Fibroblast of gingiva (primary cell): Measurements from ENCODE around the gene TXLNA.

ENCODE experiments used
- DNase-seq: peaks from one replicate; pipeline ENCODE4 v3.0.0-alpha.2; 2011; ENCODE audit warnings: low read depth

TXLNA gene

DNA sequence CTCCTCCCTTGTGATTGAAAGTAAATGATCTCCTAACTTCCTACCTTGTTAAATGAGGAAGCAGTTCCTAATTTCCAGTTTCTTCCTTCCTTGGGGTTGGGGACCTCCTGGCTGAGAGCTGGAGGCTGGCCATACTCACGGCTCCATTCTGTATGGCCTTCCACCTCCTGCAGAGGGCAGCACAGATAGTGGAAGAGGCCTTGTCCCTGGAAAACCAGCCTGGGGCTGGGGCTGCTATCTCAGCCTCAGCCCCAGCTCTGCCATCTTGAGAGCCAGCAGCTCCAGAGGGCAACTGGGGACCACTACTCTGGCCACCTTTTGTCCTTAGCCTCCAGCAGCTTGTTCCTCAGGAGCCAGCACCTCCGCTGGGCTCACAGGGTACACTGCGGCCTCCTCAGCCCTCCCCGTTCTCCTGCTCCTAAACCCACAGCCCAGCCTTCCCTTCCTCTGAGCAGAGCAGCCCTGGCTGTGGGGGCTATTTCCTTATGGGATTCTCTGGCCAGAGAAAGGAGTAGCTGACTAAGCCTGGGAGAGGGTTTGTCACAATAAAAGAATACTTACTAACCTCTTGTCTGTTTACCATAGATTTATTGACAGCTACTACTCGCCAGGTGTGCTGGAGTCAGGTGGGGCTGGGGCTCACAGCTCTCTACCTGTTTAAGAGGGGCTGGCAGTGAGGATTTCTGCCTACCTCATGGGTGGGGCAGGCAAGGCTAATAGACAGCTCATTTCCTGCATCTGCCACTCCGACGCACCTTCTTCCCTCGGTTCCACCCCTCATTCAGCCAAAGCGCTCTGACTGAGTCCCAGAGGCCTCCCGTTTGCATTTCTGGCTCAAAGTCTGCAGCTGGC is 36.4 kb downstream of the TXLNA start:
- peak; percentile 47 for DNase-seq

DNA sequence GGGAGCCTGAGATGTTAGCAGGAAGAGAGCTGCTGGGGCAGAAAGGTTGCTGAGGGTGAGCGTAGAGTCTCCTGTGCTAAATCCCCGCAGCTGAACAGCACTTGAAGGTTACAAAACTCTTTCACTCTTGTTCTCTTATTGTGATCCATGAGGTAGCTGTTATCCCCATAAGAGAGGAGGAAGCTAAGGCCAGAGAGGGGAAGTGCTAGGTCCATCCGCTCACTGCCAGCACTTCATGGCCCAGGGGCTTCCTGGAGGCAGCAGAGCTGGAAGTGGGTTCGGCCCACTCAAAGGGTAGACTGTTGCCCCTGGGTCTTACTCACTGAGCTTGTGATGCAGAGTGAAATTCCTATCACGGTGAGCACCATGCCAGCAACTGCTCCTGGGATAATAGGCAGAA is 37.1 kb downstream of the TXLNA start:
- DNase-seq, result no peak

DNA sequence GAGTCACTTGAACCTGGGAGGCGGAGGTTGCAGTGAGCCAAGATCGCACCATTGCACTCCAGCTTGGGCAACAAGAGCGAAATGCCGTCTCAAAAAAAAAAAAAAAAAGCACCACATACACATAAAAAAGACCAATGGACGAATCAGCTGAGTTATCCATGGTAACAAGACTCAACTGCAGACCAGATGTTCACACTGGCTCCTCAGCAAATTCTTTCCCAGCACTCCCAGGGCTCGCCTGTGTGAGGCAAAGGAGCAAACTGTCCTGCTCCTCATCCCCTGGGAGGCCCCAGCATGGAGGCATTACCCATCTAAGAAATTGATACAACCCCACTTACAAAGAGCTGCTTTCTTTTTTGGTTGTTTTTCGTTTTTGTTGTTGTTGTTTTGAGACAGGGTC is 39.5 kb downstream of the TXLNA start:
- peak; percentile 69 for DNase-seq

DNA sequence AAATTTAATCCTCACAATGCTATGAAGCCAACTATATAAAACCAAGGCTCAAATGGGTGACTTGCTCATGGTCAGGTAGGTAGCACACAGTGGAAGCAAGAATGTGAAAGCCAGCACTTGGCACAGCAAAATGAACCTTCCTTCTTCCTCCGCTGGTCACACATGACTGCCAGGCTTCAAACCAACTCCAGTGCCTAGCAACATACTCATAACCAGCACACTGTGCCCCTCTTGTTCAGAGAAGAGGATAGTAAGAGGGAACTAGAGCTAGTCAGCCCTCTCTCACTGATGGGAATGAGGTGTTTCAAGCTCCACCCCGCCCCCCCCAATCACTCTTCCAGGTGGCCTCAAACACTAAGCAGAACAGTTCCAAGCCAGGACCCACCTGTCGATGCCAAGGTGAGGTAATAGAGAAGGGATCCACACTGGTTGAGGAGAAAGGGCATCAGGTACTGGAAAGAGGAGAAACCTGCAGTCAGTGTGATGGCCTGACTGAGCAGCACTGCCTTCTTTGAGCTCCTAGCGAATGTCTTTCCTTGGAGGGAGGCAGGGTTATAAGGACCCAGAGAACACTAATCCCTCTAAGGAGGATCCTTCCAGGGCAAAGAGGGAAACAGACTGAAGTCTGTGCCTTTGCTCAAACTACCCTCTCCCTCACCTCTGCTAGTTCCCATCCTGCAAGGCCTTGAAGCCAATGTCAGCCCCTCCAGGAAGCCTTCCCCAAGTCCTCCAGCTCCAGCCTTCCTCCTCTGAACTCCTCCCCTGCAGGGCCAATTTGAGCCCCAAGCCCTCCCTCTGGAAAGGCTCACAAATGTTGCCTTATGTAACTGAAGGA is 41.5 kb downstream of the TXLNA start:
- DNase-seq, result no peak

DNA sequence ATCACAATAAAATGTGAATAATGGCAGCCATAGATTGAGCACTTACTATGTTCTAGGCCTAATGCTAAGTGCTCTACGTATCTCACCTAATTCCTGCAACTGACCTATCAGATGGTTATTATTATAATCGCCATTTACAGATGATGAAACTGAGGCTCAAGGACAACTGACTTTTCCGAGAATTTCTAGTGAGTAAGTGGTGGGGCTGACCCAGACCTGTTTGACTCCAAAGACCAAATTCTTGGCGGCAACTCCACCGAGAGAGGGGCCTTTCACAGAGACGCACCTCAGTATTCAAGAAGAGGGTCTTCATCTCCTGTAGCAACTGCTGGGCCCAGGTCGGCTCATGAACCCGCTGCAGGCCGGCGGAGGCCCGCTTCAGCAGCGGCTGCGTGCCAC is 42.1 kb downstream of the TXLNA start:
- DNase-seq, result no peak

DNA sequence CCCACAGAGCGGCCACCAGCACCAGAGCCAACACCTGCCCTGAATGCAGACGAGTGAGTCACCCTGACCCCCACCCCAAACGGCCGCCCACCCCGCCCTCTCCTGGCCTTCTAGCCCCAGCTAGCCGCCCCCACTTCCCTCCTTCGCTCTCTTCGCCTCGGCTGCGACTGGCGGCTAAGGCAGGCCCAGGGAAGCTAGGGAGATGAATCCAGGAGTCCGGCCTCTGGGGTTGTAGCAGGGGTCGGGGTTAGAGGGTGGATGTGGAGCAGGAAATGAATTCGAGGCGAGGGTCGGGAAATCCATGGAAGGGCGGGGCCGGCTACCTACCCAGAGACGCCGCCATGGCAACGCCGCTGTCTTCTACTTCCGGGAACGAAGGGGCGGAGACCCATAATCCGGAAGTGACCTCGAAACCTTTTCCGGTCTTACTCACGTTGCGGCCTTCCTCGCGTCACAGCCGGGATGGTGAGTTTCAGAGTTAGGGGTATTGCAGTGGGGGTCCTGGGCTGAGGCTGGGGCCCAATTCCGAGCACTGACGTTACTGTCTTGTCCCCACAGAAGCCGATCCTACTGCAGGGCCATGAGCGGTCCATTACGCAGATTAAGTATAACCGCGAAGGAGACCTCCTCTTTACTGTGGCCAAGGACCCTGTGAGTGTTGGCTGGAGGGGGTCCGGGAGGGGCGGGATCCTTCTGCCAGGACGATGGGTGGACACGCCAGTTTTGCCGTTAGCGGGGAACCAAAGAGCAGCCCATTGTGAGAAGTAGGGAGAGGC is 42.7 kb downstream of the TXLNA start, which contains the start of the genes EIF3I and TMEM234:
TSS of gene EIF3I (plus strand) at position 428 of the 776 bp plus-strand sequence. CDS start at position 463, 35 bp downstream.
TSS of gene TMEM234 (minus strand) at position 374 of the 776 bp plus-strand sequence. CDS start at position 343, 31 bp downstream.
- peak; percentile 88 for DNase-seq

DNA sequence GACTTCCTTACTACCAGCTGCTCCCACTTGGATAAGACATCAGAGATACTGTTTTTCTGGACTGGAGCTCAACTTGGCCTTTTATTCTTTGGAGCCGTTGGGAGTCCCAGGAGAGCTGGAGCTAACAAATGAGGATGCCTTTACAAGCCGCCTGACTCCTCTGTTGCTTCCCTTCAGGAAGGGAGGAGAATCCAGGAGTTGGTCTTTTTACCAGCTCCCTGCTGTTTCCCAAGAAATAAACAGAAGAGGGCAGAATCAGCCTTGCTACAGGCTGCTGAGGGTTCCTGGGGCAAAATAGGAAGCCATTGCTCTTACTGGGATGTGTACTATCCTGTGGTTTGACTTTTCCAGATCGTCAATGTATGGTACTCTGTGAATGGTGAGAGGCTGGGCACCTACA is 44.2 kb downstream of the TXLNA start:
- no peak for DNase-seq

DNA sequence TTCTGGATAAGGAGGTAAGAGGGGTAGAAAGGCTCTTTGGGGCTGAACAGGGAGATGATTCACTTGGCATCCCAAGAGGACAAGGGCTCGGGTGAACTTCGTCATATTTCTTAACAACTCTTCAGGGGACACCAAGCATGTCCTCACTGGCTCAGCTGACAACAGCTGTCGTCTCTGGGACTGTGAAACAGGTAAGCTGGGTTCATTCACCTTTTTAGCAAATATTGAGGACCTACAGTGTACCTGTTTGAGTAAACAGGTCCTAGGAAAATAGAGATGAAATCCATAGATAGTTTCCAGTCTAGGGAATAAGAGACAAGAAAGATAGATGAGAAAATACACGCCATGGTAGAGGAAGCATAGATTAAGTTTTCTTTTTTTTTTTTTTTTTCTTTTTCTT is 44.8 kb downstream of the TXLNA start:
- no peak for DNase-seq

DNA sequence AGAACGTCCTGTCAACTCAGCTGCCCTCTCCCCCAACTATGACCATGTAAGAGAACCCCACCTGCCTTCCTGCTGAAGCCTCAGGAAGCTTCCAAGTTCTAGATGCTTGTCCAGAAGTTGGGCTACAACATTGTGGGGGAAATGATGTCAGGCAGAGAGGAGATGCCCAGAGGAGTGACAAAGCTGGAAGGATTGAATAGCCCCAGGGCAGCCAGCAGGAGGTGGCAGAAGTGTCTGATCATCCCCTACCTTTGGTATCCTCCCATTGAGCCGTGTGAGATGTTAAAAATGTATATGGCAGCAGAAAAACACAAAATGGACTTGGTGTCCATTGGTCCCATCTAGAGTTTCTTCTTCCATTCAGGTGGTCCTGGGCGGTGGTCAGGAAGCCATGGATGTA is 49.3 kb downstream of the TXLNA start:
- no peak for DNase-seq

DNA sequence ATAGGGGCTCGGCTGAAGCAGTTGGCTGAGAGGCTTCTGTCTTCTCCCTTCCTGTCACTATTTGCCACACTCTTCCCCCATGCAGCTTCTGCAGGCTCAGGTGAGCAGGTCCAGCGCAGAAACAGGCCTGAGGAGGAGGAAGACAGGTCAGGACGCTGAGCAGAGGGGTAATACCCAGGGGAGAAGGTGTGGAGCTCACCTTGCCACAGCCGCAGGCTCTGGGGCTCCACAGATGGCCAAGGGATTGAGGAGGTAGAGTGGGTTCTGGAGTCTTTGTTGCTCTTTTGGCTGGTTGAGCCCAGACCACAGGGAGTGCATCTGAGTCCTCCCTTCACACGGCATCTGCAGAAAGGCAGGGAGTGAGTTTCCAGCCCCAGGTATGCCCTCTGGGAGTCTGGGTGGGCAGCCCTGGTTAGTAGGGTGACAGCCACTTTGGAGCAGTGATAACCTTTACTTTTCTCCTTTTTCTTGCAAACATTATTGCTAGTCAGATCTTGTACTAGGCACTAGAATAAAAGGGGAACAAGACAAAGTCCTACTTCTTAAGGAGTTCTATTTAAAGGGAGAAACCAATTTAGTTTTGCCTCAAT is 52.5 kb downstream of the TXLNA start:
- DNase-seq, result no peak

DNA sequence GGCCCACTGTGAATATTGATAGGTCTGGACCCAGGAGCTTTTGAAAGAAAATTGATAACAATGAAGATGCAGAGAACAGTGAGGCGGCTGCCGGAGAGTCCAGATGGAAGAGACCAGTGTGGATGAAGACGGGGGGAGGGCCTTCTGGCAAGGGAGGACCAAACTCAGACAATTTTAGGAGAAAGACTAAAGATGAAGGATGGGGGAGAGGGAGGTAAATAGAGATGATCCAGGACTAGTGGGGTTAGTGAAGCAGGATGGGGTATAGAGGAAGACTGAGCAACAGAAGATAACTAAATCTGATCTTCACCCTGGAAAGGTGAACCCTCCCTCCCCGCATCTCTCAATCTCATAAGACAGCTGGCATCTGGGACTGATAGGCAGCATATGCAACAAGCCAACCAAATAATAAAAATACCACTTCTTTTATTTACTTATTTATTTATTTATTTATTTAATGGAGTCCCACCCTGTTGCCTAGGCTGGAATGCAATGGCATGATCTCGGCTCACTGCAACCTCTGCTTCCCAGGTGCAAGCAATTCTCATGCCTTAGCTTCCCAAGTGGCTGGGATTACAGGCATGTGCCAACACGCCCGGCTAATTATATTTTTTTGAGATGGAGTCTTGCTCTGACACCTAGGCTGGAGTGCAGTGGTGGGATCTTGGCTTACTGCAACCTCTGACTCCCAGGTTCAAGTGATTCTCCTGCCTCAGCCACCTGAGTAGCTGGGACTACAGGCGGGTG is 53.3 kb downstream of the TXLNA start:
- DNase-seq, result no peak

DNA sequence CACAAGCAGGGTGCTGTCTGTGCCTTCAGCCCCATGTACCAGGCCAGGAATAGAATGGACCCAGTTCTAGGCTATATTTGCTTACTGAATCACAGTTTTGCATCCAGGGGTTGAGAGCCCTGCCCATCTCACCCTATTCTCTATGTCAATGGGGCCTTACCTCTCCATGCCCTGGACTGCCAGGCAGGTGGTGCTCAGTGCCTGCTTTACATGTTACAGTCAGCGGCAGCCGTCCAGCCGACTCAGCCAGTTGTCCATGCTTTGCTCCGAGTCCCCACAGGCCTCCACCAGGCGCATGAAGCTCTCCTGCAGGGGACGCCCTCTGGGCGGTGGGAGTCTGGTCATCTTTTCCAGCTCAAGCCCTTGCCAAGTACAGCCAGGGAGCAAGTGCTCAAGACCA is 55.3 kb downstream of the TXLNA start:
- no peak for DNase-seq

DNA sequence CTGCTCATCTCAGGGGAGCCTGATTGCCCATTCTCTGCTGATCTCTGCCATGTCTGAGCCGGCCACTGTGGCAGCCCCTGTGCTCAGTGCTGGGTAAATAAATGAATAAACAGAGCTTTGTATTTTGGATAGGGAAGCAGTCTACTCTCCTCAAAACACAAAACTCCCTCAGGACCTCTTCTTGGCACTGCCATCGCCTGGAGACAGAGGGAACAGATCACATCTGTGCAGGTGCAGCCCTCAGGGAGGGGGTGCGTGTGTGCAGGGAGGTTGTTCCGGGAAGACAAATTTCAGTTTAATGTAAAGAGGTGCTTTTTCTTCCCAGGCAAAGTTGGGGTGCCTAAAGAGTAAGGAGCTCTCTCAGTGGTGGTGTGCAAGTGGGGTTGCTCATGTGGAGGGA is 59.9 kb downstream of the TXLNA start:
- no peak for DNase-seq

DNA sequence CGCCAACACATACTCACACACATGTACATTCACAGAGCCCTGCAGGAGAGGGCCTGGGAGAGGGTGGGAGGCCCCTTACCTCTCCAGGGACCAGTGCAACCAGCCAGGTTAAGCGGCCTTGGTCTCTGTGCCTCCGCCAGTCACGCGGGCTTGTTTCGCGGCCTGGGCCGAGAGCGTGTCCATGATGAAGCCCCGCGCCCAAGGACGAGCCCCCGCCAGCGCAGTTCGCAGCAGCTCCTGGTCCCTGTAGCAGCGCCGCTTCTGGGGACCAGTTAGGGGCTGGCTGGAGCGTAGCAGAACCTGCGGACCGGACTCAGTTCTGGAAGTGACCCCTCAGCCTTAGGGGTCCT is 60.3 kb downstream of the TXLNA start:
- no peak for DNase-seq

DNA sequence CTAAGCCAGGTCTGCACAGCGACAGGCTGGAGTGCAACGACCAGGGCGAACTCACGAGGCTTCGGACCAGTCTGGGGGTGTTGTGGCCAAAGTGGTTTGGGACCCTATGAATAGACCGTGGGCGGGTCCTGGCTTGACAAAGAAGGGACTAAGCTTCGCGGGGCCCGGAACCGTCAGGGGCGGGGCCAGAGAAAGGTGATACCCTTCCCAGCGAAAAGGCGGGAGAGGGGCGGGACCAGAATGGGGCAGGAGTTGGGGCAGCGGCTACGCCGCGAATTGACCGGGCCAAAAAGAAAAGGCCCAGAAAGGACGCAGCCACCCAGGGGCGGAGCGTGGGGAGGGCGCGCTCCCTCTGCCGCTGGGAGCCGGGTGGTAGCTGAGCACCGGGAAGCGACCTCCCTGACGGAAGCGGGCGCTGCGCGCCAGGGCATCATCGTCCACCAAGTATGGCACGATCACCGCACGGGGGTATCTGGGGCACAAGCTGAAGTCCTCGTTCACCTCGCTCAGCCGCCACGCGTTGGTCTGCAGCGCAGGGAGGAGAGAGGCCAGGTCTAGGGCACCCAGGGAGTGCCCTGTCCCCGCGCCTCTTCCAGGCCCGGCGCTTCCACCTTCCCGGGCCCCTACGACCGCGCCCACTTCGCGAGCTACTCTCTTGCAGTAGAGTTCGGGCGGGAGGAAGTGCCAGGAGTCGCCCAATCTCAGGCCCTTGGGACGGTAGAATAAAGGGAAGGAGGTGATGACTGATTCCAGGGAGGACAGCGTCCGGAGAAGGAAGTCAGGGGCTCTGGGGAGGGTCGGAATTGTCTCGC is 60.9 kb downstream of the TXLNA start:
- peak; percentile 57 for DNase-seq

DNA sequence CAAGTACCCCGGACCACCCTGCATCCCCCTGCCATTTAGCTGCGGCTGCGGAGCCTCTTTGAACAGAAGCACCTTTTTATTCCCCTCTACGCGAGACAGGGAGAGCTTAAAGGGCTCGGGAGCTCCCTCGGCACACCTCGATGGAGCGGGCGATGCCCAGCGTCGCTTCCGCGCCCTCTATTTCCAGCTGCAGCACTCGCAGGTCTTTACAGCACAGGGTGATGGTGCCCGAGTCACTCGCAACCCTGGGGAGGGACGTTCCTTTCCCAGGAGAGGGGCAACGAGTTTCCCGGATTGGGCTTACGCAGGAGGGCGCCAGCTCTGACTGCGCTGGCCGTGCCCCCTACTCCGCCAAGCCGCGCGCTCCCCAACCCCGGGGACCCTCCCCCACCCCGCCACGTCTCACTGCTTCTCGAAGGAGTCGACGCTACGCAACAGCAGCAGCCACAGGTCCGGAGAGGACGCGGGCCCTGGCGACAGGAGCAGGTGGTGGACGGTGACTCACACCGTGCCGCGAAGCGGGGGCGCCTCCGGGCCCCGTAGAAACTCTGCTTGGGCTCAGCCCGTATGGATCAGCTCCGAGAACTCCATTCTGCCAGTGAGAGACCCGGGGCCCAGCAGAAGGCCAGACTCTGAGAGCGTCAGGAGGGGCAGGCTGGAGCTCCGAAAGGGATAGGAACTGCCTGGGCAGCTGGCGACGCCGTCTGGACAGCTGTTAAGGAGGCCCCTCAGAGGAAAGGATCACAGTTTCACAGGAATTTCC is 61.7 kb downstream of the TXLNA start:
- peak; percentile 34 for DNase-seq

DNA sequence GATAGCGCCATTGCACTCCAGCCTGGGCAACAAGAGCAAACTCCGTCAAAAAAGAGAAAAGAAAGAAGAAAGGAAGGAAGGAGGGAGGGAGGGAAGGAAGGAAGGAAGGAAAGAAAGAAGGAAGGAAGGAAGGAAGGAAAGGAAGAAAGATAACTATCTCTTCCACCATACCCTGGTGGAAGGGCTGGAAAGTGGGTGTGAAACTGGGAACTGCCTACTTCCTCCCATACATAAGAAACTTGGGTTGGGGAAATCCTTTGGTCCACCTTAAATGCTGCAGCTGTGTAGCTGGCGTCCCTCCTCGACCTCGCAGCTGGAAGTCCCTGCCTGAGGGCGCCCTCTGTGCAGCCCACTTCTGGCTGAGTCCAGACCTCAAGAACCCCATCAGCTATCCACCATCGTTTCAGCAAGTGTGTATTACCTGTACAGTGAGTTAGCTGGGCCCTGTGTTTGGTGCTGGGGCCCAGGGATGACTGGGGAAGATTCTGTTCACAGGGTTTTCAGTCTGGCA is 62.9 kb downstream of the TXLNA start:
- DNase-seq, result no peak

DNA sequence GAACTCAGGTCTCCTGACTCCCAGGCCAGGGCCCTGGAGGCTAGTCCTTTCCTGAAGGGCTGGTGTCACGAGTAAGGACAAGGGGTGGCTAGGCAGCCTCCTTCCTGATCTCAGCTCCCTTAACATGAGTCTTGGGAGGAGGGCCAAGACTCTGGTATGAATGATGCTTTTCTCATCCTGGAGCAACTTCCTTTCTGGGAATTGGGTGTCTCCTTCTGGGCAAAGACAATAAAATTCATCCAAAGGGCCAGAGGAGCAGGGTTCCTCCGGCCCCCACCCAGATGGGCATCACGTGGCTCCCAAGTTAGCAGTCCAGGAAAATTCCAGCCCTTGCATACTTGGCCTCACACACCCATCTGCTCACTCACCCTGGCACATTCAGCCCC is 67.4 kb downstream of the TXLNA start, which contains the start of gene FAM167B:
TSS of gene FAM167B (plus strand) at position 335 of the 386 bp plus-strand sequence. CDS start 200 bp downstream, outside the sequence.
- DNase-seq, result peak; percentile 83

DNA sequence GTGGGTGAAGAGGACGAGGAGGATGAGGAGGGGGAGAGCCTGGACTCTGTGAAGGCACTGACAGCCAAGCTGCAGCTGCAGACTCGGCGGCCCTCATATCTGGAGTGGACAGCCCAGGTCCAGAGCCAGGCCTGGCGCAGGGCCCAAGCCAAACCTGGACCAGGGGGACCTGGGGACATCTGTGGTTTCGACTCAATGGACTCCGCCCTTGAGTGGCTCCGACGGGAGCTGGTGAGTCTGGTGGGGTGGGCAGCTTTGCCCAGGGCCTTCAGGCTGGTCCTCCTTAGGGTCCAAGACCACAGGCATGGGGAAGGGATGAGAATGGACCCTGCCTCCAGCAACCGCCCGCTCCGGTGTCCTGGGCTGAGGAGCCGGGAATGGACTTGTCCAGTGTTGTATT is 68.0 kb downstream of the TXLNA start:
- no peak for DNase-seq
